ENCODE measurements around the gene GZMM.

DNA sequence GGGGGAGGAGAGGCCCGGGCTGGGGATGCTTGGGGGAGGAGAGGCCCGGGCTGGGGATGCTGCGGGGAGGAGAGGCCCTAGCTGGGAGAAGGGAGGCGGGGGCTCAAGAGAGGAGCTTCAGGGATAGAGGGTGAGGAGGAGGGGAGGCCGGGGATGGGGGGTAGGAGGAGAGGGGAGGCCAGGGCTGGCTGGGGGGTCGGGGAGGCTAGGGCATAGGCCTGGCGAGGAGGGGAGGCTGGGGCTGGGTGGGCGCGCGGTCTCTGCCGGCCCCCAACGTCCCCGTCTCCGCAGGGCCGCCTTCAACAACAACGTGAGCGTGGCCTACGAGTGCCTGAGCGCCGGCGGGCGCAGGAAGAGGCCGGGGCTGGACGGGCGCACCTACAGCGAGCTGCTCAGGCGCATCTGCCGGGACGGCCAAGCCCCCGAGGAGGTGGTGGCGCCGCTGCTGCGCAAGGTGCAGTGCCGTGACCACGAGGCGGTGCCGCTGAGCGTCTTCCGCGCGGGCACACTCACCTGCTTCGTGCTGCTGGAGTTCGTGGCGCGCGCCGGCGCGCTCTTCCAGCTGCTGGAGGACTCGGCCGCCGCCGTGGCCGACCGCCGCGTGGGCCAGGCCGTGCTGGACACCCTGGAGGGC is 25.1 kb upstream of the GZMM start:
- TF ChIP-seq, protein P1, sequence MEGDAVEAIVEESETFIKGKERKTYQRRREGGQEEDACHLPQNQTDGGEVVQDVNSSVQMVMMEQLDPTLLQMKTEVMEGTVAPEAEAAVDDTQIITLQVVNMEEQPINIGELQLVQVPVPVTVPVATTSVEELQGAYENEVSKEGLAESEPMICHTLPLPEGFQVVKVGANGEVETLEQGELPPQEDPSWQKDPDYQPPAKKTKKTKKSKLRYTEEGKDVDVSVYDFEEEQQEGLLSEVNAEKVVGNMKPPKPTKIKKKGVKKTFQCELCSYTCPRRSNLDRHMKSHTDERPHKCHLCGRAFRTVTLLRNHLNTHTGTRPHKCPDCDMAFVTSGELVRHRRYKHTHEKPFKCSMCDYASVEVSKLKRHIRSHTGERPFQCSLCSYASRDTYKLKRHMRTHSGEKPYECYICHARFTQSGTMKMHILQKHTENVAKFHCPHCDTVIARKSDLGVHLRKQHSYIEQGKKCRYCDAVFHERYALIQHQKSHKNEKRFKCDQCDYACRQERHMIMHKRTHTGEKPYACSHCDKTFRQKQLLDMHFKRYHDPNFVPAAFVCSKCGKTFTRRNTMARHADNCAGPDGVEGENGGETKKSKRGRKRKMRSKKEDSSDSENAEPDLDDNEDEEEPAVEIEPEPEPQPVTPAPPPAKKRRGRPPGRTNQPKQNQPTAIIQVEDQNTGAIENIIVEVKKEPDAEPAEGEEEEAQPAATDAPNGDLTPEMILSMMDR (IDR thresholded peaks at IDR 0.05), result no peak
- TF ChIP-seq NFIC (IDR thresholded peaks at IDR 0.05; ENCODE audit: borderline replicate concordance), result no peak
- TF ChIP-seq SIN3A (IDR thresholded peaks at IDR 0.05; ENCODE audit: borderline replicate concordance, low read depth, low read length), result no peak
- no peak for TF ChIP-seq EP300 (IDR thresholded peaks at IDR 0.05; ENCODE audit: borderline replicate concordance in 1 of 2, low read depth in 1 of 2, low read length in 1 of 2)
- TF ChIP-seq, protein P2, sequence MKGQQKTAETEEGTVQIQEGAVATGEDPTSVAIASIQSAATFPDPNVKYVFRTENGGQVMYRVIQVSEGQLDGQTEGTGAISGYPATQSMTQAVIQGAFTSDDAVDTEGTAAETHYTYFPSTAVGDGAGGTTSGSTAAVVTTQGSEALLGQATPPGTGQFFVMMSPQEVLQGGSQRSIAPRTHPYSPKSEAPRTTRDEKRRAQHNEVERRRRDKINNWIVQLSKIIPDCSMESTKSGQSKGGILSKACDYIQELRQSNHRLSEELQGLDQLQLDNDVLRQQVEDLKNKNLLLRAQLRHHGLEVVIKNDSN (IDR thresholded peaks at IDR 0.05; ENCODE audit: borderline replicate concordance, low read depth), result no peak
